NT2/D1 (cell line): ENCODE data around the gene CRYBA2.

Experiments
- DNase-seq: peaks from one replicate; pipeline ENCODE4 v3.0.0-alpha.2; 2011; ENCODE audit warnings: low read depth, low spot score
- H3K27me3 ChIP-seq: 2 replicates; pipeline ENCODE4 v1.6.0; 2011; ENCODE audit warnings: mild to moderate bottlenecking; ENCODE audit not compliant: insufficient read length, insufficient read depth
- H3K36me3 ChIP-seq: 2 replicates; pipeline ENCODE4 v1.6.1; 2011; ENCODE audit warnings: mild to moderate bottlenecking, low read length, mixed read lengths; ENCODE audit not compliant: insufficient read depth, insufficient read length
- H3K4me1 ChIP-seq: 2 replicates; pipeline ENCODE4 v1.5.1; 2011; ENCODE audit not compliant: insufficient read depth, insufficient read length
- H3K4me3 ChIP-seq: 2 replicates; pipeline ENCODE4 v1.5.1; 2011; ENCODE audit warnings: low read depth; ENCODE audit not compliant: insufficient read length
- H3K9ac ChIP-seq: 2 replicates; pipeline ENCODE4 v1.6.0; 2011; ENCODE audit warnings: low read depth; ENCODE audit not compliant: insufficient read length
- H3K9me3 ChIP-seq: 2 replicates; pipeline ENCODE4 v1.5.1; 2011; ENCODE audit warnings: mild to moderate bottlenecking, low read length; ENCODE audit not compliant: insufficient read depth
- SUZ12 ChIP-seq: IDR thresholded peaks from 2 replicates; pipeline ENCODE4 v1.6.1; 2011; ENCODE audit not compliant: insufficient read length, insufficient read depth; ENCODE audit errors: extremely low read depth
- YY1 ChIP-seq: IDR thresholded peaks from 2 replicates; pipeline ENCODE4 v1.6.1; 2011; ENCODE audit not compliant: insufficient read length, insufficient read depth
- ZNF274 ChIP-seq: IDR thresholded peaks from 2 replicates; pipeline ENCODE4 v1.6.1; 2011; ENCODE audit warnings: mild to moderate bottlenecking, low read depth, low read length

The CRYBA2 gene

DNA sequence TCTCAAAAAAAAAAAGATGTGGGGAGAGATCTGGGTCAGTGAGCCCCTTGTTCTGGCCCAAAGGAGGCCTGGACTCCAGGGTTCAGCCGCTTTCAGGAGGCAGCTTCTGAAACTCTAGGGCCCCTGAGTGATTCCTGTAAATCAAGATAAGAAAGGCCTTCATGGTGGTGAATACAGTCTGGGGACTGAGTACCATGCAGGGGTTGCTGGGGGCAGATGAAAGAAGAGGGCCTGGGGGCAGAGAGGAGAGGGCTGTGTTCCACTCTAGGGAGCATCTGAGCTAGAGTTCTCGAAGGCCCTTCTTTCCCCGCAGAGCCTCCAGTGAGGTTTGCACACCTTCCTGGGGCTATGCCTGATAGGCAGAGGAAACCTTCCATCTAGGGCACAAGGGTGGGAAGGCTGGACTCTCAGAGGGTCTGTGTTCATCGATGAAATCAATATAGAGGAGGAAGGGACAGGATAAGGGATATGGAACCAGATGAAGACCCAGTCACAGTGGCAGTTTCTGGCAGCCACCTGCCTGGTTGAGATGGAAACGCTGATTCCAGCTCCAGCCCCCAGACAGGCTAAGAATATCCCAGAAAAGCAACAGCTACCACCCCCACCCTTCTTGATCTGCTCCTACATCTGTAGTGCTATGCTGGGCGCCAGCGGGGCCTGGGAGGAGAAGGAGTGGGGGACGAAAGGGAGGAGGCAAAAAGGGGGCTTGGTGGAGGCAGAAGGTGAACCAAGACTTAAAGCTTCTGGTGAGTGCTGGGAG lies 38.5 kb downstream of the CRYBA2 start:
- no peak for DNase-seq
- Histone ChIP-seq H3K4me3 (no peak overlapping the region), H3K9ac (no peak overlapping the region), H3K4me1 (peaks cover 8% of the 10 kb centered on the region), H3K27me3 (peaks cover 31% of the 10 kb centered on the region), H3K9me3 (peaks cover 11% of the 10 kb centered on the region; the same call in 1 of the 2 replicates), H3K36me3 (no peaks in the 10 kb centered on the region)
- no peak for TF ChIP-seq YY1
- no peak for TF ChIP-seq ZNF274
- no peak for TF ChIP-seq SUZ12

DNA sequence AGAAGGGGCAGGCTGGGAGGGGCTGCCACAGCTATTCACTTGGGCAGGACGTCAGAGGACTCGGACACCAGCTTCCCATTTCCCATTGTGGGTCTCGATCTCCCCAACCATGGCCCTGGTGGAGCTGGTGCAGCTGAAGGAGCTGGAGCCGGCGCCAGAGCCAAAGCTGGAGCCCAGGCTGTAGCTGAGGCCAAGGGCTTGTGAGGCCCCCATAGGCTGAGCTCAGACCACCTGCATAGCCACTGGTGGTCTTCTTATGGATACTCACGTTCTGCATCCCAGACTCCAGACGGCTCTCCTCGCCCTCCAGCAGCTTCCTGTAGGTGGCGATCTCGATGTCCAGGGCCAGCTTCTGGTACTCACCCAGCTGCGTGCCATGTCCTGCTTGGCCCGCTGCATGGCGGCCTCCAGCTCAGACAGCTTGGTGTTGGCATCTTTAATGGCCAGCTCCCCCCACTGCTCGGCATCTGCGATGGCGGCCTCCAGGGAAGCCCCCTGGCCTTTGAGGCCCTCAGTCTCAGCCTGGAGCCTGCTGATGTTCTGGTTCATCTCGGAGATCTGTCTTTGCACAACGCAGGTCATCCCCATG lies 39.8 kb downstream of the CRYBA2 start:
- no peak for DNase-seq
- TF ChIP-seq ZNF274 (no peak), SUZ12 (no peak), YY1 (no peak)
- no peak overlapping the region for H3K9ac ChIP-seq
- H3K36me3 ChIP-seq, result no peaks in the 10 kb centered on the region
- H3K9me3 ChIP-seq, result peaks cover 11% of the 10 kb centered on the region; the same call in 1 of the 2 replicates
- H3K4me3 ChIP-seq, result no peak overlapping the region
- peaks cover 21% of the 10 kb centered on the region for H3K27me3 ChIP-seq
- H3K4me1 ChIP-seq, result peaks cover 1% of the 10 kb centered on the region

DNA sequence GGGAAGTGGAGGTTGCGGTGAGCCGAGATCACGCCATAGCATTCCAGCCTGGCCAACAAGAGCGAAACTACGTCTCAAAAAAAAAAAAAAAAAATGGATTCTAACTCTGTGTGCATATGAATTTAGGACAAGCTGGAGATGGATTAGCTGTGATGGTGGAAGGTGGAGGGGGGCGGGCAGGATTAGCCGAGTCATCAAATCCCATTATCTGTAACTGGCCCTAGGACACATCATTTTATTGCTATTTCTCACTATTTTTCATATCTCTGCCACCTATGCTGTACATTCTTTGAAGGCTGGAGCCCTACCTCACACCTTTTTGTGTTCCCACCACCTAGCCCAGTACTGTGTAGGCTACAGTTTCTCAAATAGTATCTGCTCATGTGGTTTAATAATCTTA lies 41.1 kb downstream of the CRYBA2 start:
- TF ChIP-seq ZNF274 (no peak), SUZ12 (no peak), YY1 (no peak)
- H3K9ac ChIP-seq, result no peak overlapping the region
- H3K27me3 ChIP-seq, result peaks cover 8% of the 10 kb centered on the region
- H3K9me3 ChIP-seq, result peaks cover 11% of the 10 kb centered on the region; the same call in 1 of the 2 replicates
- H3K4me1 ChIP-seq, result no peaks in the 10 kb centered on the region
- no peak overlapping the region for H3K4me3 ChIP-seq
- DNase-seq, result no peak
- H3K36me3 ChIP-seq, result no peaks in the 10 kb centered on the region

GRCh38 chr2:218946621-218947020 lies 46.6 kb downstream of the CRYBA2 start:
- Histone ChIP-seq H3K9ac (no peak overlapping the region), H3K9me3 (no peaks in the 10 kb centered on the region; the same call in 1 of the 2 replicates), H3K4me3 (no peak overlapping the region), H3K27me3 (no peaks in the 10 kb centered on the region), H3K4me1 (no peaks in the 10 kb centered on the region), H3K36me3 (no peaks in the 10 kb centered on the region)
- no peak for DNase-seq
- no peak for TF ChIP-seq SUZ12
- no peak for TF ChIP-seq ZNF274
- no peak for TF ChIP-seq YY1

DNA sequence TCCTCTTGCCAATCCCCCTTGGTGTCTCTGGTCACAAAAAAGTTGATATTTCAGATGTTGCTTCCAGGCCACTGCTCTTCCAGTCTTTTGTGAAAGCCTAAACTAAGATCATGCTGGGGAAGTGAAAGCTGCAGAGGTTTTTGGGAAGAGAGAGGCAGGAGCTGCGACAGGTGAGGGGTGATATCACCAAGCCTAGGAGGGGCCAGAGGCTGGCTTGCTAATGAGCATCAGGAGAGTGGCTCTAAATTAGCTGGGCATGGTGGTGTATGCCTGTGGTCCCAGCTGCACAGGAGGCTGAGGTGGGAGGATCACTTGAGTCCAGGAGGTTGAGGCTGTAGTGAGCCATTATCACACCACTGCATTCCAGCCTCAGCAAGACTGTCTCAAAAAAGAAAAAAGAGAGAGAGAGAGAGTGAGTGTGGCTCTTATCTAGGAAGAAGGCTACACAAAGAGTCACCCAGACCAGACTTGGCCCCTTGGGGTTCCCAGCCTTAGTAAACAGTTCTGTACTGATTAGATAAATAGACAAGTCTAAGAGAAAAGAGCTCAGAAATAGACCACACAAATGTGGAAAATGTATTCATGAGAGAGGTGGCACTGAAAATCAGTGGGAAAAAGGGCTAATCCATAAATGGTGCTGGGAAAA lies 48.3 kb downstream of the CRYBA2 start:
- no peaks in the 10 kb centered on the region for H3K27me3 ChIP-seq
- no peaks in the 10 kb centered on the region for H3K4me1 ChIP-seq
- H3K4me3 ChIP-seq, result no peak overlapping the region
- H3K9ac ChIP-seq, result no peak overlapping the region
- H3K36me3 ChIP-seq, result no peaks in the 10 kb centered on the region
- H3K9me3 ChIP-seq, result peaks cover 5% of the 10 kb centered on the region; the same call in 1 of the 2 replicates
- no peak for DNase-seq
- TF ChIP-seq YY1, result no peak
- TF ChIP-seq SUZ12, result no peak
- no peak for TF ChIP-seq ZNF274
